K562 (cell line): Measurements from ENCODE around the gene ASIC3. TPM values are rescaled to one million over a fixed set of nuclear protein-coding genes. Genes with fewer than 3 reads are reported as not detected.

Source experiments
- CCNT2 ChIP-seq: IDR thresholded peaks from 2 replicates; pipeline ENCODE4 v1.6.1; 2011; ENCODE audit warnings: borderline replicate concordance, low read depth, mild to moderate bottlenecking, moderate library complexity, mixed read lengths, low read length; ENCODE audit not compliant: insufficient read length; ENCODE audit errors: extremely low read depth
- DNMT1 ChIP-seq: fragments of 450-650 bp; IDR thresholded peaks from 2 replicates; pipeline ENCODE4 v1.6.1; 2016; ENCODE audit warnings: antibody characterized with exemption, mild to moderate bottlenecking
- E2F3 ChIP-seq: fragments of 250-450 bp; sonication (Bioruptor Pico); IDR thresholded peaks from 2 replicates; pipeline ENCODE4 v1.4.0; 2020; ENCODE audit warnings: mild to moderate bottlenecking
- ELK1 ChIP-seq: sonication (generic); formaldehyde crosslinking; IDR thresholded peaks from 2 replicates; pipeline ENCODE4 v1.8.1; 2022; ENCODE audit warnings: missing genetic modification reagents
- IRF1 ChIP-seq: sonication (generic); formaldehyde crosslinking; IDR thresholded peaks from 2 replicates; pipeline ENCODE4 v1.8.0; 2022; ENCODE audit warnings: missing genetic modification reagents, mild to moderate bottlenecking, borderline replicate concordance
- KLF10 ChIP-seq: fragments of 250-450 bp; sonication (Bioruptor Pico); IDR thresholded peaks from 2 replicates; pipeline ENCODE4 v1.6.1; 2021; ENCODE audit warnings: matching md5 sums
- LARP7 ChIP-seq: fragments of 450-650 bp; IDR thresholded peaks from 2 replicates; pipeline ENCODE4 v1.6.1; 2016
- NR3C1 ChIP-seq: sonication (generic); formaldehyde crosslinking; IDR thresholded peaks from 2 replicates; pipeline ENCODE4 v1.8.1; 2022; ENCODE audit warnings: missing genetic modification reagents
- PHF8 ChIP-seq: fragments of 200-600 bp; sonication (generic); IDR thresholded peaks from 2 replicates; pipeline ENCODE4 v1.6.1; 2012; ENCODE audit warnings: mixed run types, mild to moderate bottlenecking, inconsistent platforms, low read length, moderate library complexity, borderline replicate concordance
- PRPF4 ChIP-seq: fragments of 200-400 bp; formaldehyde crosslinking; IDR thresholded peaks from one replicate; pipeline ENCODE4 v1.6.1; 2017; ENCODE audit warnings: low read length, low read depth, mild to moderate bottlenecking; ENCODE audit not compliant: insufficient read depth, poor library complexity, severe bottlenecking
- PURB ChIP-seq: sonication (generic); formaldehyde crosslinking; IDR thresholded peaks from 2 replicates; pipeline ENCODE4 v1.9.0; 2021; ENCODE audit warnings: low read depth, mild to moderate bottlenecking, missing genetic modification reagents
- RBM15 ChIP-seq: fragments of 200-400 bp; formaldehyde crosslinking; IDR thresholded peaks from 2 replicates; pipeline ENCODE4 v1.6.1; 2018; ENCODE audit warnings: mild to moderate bottlenecking, low read length, moderate library complexity; ENCODE audit not compliant: insufficient read depth
- SMAD1 ChIP-seq: fragments of 150-350 bp; IDR thresholded peaks from 2 replicates; pipeline ENCODE4 v1.6.1; 2014; ENCODE audit warnings: low read length, low read depth; ENCODE audit not compliant: partially characterized antibody
- SOX6 ChIP-seq: fragments of 450-650 bp; IDR thresholded peaks from 2 replicates; pipeline ENCODE4 v1.6.1; 2014; ENCODE audit warnings: mild to moderate bottlenecking
- SP1 ChIP-seq: sonication (generic); formaldehyde crosslinking; IDR thresholded peaks from 2 replicates; pipeline ENCODE4 v1.8.1; 2022; ENCODE audit warnings: mild to moderate bottlenecking, missing genetic modification reagents
- SREBF1 ChIP-seq: fragments of 150-350 bp; IDR thresholded peaks from 2 replicates; pipeline ENCODE4 v1.6.1; 2014; ENCODE audit warnings: antibody characterized with exemption, low read depth, low read length, borderline replicate concordance
- TAL1 ChIP-seq: fragments of 450-650 bp; IDR thresholded peaks from 2 replicates; pipeline ENCODE4 v1.6.1; 2016; ENCODE audit warnings: mild to moderate bottlenecking
- THAP7 ChIP-seq: fragments of 250-450 bp; sonication (Bioruptor Pico); IDR thresholded peaks from 2 replicates; pipeline ENCODE4 v1.5.0; 2021
- ZNF143 ChIP-seq: sonication (generic); formaldehyde crosslinking; IDR thresholded peaks from 2 replicates; pipeline ENCODE4 v1.9.0; 2022; ENCODE audit warnings: mild to moderate bottlenecking, missing genetic modification reagents
- ZNF184 ChIP-seq: sonication (generic); formaldehyde crosslinking; IDR thresholded peaks from 2 replicates; pipeline ENCODE4 v1.5.0; 2020; ENCODE audit warnings: missing genetic modification reagents
- ZNF584 ChIP-seq: fragments of 200-800 bp; sonication (Bioruptor generic); IDR thresholded peaks from 2 replicates; pipeline ENCODE4 v1.6.1; 2016; ENCODE audit warnings: low read depth, mild to moderate bottlenecking, missing genetic modification characterization, missing compliant biosample characterization
- ZNF830 ChIP-seq: fragments of 250-450 bp; sonication (Bioruptor Pico); IDR thresholded peaks from 2 replicates; pipeline ENCODE4 v1.5.0; 2021; ENCODE audit warnings: mild to moderate bottlenecking
- polyA plus RNA-seq, 8 experiments: library from polyadenylated mRNA; depleted of rRNA in 4 of 8; stranded (reverse) in 5 of 8; unstranded in 3 of 8; fragments of >200 nt; fragmentation: Nextera tagmentation in 2 of 8; fragmentation: Illumina TruSeq in 1 of 8; extraction: Ambion mirVana in 2 of 8; extraction: Trizol in 1 of 8; gene quantifications; 2 replicates each; pipeline versions ENCODE4 v1.2.1 to v1.2.3, GENCODE V29; 2011 to 2014; ENCODE audit warnings: inconsistent platforms in 1 of 8, missing spikeins in 1 of 8
- total RNA-seq, 7 experiments: library from RNA; depleted of rRNA in 6 of 7; stranded (reverse); fragments of >200 nt in 6 of 7; fragmentation: Illumina TruSeq in 2 of 7; extraction: Trizol in 2 of 7; gene quantifications; 2 replicates each; pipeline versions ENCODE4 v1.2.1 to v1.2.3, GENCODE V29; 2011 to 2021; ENCODE audit warnings: low replicate concordance in 1 of 7
- TF ChIP-seq, protein P1 (sequence below): fragments of 250-450 bp; sonication (Bioruptor Pico); IDR thresholded peaks from 2 replicates; pipeline ENCODE4 v1.8.0; 2022; ENCODE audit warnings: moderate library complexity, mild to moderate bottlenecking, inconsistent platforms
- TF ChIP-seq, protein P2 (sequence below): fragments of 250-450 bp; sonication (Bioruptor Pico); IDR thresholded peaks from 2 replicates; pipeline ENCODE4 v1.4.0; 2020; ENCODE audit warnings: mild to moderate bottlenecking, moderate library complexity, borderline replicate concordance

Gene ASIC3
- total and polyA plus RNA-seq, 9 of the 15 experiments (the other 6 are each of a cell fraction or from before 2014, with no cell fraction given), result 0.11 to 5.0 (median 0.87) TPM

DNA sequence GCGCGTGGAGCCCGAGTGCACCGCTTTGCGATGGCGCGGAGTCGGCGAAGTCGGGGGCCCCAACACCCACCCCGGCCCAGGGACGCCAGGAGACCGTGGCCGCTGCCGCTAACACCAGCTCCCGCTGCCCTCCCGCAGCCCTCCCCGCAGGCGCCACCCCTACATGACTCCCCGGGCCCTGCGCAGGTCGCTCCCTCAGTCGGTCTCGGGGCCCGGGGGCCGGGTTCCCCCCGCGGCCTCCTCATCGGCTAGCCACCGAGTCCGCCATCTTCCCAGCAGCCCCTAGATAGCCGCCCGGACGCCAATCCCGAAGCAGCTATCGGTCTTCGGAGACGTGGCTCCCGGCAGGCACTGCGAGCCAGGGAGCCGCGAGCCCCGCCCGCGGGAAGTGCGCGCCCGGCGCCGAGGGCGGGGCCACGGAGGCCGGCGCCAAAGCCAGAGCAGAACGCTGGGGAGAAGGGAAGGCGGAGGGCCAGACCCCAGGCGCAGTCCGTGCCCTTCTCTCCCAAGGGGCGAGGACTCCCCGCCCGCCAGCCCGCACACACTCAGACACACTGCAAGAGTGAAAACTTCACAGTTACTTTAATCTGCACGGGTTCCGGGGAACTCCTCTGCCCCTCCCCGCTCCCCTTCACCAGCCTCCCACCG is 32.3 kb downstream of the ASIC3 start, which contains the start of gene FASTK (continued):
- TF ChIP-seq, protein P1, sequence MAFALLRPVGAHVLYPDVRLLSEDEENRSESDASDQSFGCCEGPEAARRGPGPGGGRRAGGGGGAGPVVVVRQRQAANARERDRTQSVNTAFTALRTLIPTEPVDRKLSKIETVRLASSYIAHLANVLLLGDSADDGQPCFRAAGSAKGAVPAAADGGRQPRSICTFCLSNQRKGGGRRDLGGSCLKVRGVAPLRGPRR, result no peak
- TF ChIP-seq ELK1 (CRISPR knock-in tag) (no peak), CCNT2 (peak; percentile 97), PURB (CRISPR knock-in tag) (no peak), E2F3 (0 out of 2 replicates have a peak, but pooled peaks have one; percentile 17), SP1 (CRISPR knock-in tag) (peak; percentile 79), ZNF184 (CRISPR knock-in tag) (no peak), KLF10 (CRISPR knock-in tag) (no peak), SMAD1 (peak; percentile 59), PHF8 (peak; percentile 95), THAP7 (peak; percentile 82), ZNF584 (CRISPR knock-in tag) (no peak), ZNF143 (CRISPR knock-in tag) (peak; percentile 82), PRPF4 (no peak), ZNF830 (peak; percentile 92), LARP7 (no peak), TAL1 (no peak), SREBF1 (no peak), IRF1 (0 out of 2 replicates have a peak, but pooled peaks have one; percentile 12), DNMT1 (0 out of 2 replicates have a peak, but pooled peaks have one; percentile 43), SOX6 (peak; percentile 63; the same call in 1 of the 2 replicates), NR3C1 (CRISPR knock-in tag) (0 out of 2 replicates have a peak, but pooled peaks have one; percentile 11), RBM15 (no peak)
- TF ChIP-seq, protein P2, sequence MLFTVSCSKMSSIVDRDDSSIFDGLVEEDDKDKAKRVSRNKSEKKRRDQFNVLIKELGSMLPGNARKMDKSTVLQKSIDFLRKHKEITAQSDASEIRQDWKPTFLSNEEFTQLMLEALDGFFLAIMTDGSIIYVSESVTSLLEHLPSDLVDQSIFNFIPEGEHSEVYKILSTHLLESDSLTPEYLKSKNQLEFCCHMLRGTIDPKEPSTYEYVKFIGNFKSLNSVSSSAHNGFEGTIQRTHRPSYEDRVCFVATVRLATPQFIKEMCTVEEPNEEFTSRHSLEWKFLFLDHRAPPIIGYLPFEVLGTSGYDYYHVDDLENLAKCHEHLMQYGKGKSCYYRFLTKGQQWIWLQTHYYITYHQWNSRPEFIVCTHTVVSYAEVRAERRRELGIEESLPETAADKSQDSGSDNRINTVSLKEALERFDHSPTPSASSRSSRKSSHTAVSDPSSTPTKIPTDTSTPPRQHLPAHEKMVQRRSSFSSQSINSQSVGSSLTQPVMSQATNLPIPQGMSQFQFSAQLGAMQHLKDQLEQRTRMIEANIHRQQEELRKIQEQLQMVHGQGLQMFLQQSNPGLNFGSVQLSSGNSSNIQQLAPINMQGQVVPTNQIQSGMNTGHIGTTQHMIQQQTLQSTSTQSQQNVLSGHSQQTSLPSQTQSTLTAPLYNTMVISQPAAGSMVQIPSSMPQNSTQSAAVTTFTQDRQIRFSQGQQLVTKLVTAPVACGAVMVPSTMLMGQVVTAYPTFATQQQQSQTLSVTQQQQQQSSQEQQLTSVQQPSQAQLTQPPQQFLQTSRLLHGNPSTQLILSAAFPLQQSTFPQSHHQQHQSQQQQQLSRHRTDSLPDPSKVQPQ (CRISPR knock-in tag), result no peak
